ENCODE results near the gene CCHCR1.

The CCHCR1 gene

GRCh38 chr6:31163922-31164321, 6.3 kb upstream of the CCHCR1 start:
- H3K4me2 ChIP-seq (ENCODE audit: low read length), result peak overlapping the region; percentile 85

GRCh38 chr6:31162463-31163165, 5.0 kb upstream of the CCHCR1 start:
- Histone ChIP-seq H3K27ac (ENCODE audit: low read length) (peak overlapping the region; percentile 98), H3K9ac (ENCODE audit: low read length) (peak overlapping the region; percentile 95; the same call in 1 of the 2 replicates), H3K4me3 (ENCODE audit: low read length) (peak overlapping the region; percentile 77; the same call in 1 of the 2 replicates), H4K20me1 (ENCODE audit: insufficient read depth, low read length) (no peaks in the 10 kb centered on the region), H3K79me2 (ENCODE audit: low read length) (peaks cover 73% of the 10 kb centered on the region), H3K4me1 (ENCODE audit: low read length) (peaks cover 60% of the 10 kb centered on the region), H3K36me3 (replicated peaks; ENCODE audit: low read depth, low read length) (peaks cover 21% of the 10 kb centered on the region), H3K4me2 (ENCODE audit: low read length) (peak overlapping the region; percentile 85), H3K27me3 (ENCODE audit: low read depth, low read length) (no peaks in the 10 kb centered on the region), H2AFZ (ENCODE audit: low read depth, low read length) (no peak overlapping the region), H3K9me3 (ENCODE audit: insufficient read depth, low read length) (no peaks in the 10 kb centered on the region)
- TF ChIP-seq CTCF (IDR thresholded peaks at IDR 0.05; ENCODE audit: low read depth, low read length) (no peak), EZH2phosphoT487 (IDR thresholded peaks at IDR 0.05; ENCODE audit: low read depth) (no peak)

More at GRCh38 chr6:31163922-31164321, 6.3 kb upstream of the CCHCR1 start:
- Histone ChIP-seq H4K20me1 (ENCODE audit: insufficient read depth, low read length) (no peaks in the 10 kb centered on the region), H3K79me2 (ENCODE audit: low read length) (peaks cover 79% of the 10 kb centered on the region), H3K27me3 (ENCODE audit: low read depth, low read length) (no peaks in the 10 kb centered on the region), H3K4me3 (ENCODE audit: low read length) (peak overlapping the region; percentile 77), H3K36me3 (replicated peaks; ENCODE audit: low read depth, low read length) (peaks cover 25% of the 10 kb centered on the region), H2AFZ (ENCODE audit: low read depth, low read length) (no peak overlapping the region), H3K9ac (ENCODE audit: low read length) (peak overlapping the region; percentile 95), H3K9me3 (ENCODE audit: insufficient read depth, low read length) (no peaks in the 10 kb centered on the region), H3K27ac (ENCODE audit: low read length) (peak overlapping the region; percentile 98), H3K4me1 (ENCODE audit: low read length) (peaks cover 62% of the 10 kb centered on the region)
- TF ChIP-seq EZH2phosphoT487 (IDR thresholded peaks at IDR 0.05; ENCODE audit: low read depth) (no peak), CTCF (IDR thresholded peaks at IDR 0.05; ENCODE audit: low read depth, low read length) (no peak)

GRCh38 chr6:31161216-31162126, 3.9 kb upstream of the CCHCR1 start:
- Histone ChIP-seq H3K27ac (ENCODE audit: low read length) (0 out of 2 replicates have a peak overlapping the region, but pooled peaks have one; percentile 98), H3K9ac (ENCODE audit: low read length) (no peak overlapping the region), H3K4me3 (ENCODE audit: low read length) (no peak overlapping the region), H2AFZ (ENCODE audit: low read depth, low read length) (no peak overlapping the region), H3K9me3 (ENCODE audit: insufficient read depth, low read length) (no peaks in the 10 kb centered on the region), H3K4me1 (ENCODE audit: low read length) (peaks cover 60% of the 10 kb centered on the region), H3K79me2 (ENCODE audit: low read length) (peaks cover 75% of the 10 kb centered on the region), H3K36me3 (replicated peaks; ENCODE audit: low read depth, low read length) (peaks cover 25% of the 10 kb centered on the region), H3K27me3 (ENCODE audit: low read depth, low read length) (no peaks in the 10 kb centered on the region), H4K20me1 (ENCODE audit: insufficient read depth, low read length) (no peaks in the 10 kb centered on the region), H3K4me2 (ENCODE audit: low read length) (no peak overlapping the region)
- TF ChIP-seq EZH2phosphoT487 (IDR thresholded peaks at IDR 0.05; ENCODE audit: low read depth) (no peak), CTCF (IDR thresholded peaks at IDR 0.05; ENCODE audit: low read depth, low read length) (no peak)

Measured in OCI-LY3 (cell line).